K562 (cell line): ENCODE measurements around the gene ASPHD1. TPM values are rescaled to one million over a fixed set of nuclear protein-coding genes. Genes with fewer than 3 reads are reported as not detected.

Experiments
- BRF2 ChIP-seq: IDR thresholded peaks from 3 replicates; pipeline ENCODE4 v1.6.1; 2011; ENCODE audit warnings: borderline replicate concordance, mild to moderate bottlenecking; ENCODE audit not compliant: insufficient read length, insufficient read depth
- EP300 ChIP-seq: IDR thresholded peaks from 2 replicates; pipeline ENCODE4 v1.6.1; 2012; ENCODE audit warnings: low read length, improper control_type of control experiment
- GABPB1 ChIP-seq: sonication (generic); formaldehyde crosslinking; IDR thresholded peaks from 2 replicates; pipeline ENCODE4 v1.8.0; 2022; ENCODE audit warnings: mild to moderate bottlenecking, missing genetic modification reagents
- GTF2B ChIP-seq: IDR thresholded peaks from 2 replicates; pipeline ENCODE4 v1.6.1; 2011; ENCODE audit not compliant: insufficient read length; ENCODE audit errors: extremely low read depth
- HDAC2 ChIP-seq: fragments of 450-650 bp; IDR thresholded peaks from 2 replicates; pipeline ENCODE4 v1.6.1; 2016; ENCODE audit warnings: mild to moderate bottlenecking
- ILK ChIP-seq: fragments of 450-650 bp; IDR thresholded peaks from 2 replicates; pipeline ENCODE4 v1.6.1; 2016; ENCODE audit warnings: missing genetic modification characterization, low read depth, mild to moderate bottlenecking, missing compliant biosample characterization, moderate library complexity, borderline replicate concordance
- MECOM ChIP-seq: fragments of 250-450 bp; sonication (Bioruptor Pico); IDR thresholded peaks from 2 replicates; pipeline ENCODE4 v1.8.0; 2022; ENCODE audit warnings: inconsistent platforms
- MTA3 ChIP-seq: fragments of 450-650 bp; formaldehyde crosslinking; IDR thresholded peaks from 2 replicates; pipeline ENCODE4 v1.6.1; 2017; ENCODE audit warnings: mild to moderate bottlenecking, borderline replicate concordance
- POLR2A ChIP-seq: fragments of 450-650 bp; conservative IDR thresholded peaks from 2 replicates; pipeline ENCODE4 v1.6.1; 2016
- RBBP5 ChIP-seq: fragments of 200-600 bp; sonication (generic); IDR thresholded peaks from 2 replicates; pipeline ENCODE4 v1.6.1; 2012; ENCODE audit warnings: borderline replicate concordance, mild to moderate bottlenecking, low read length, control low read depth, inconsistent platforms; ENCODE audit not compliant: insufficient read depth, poor library complexity, severe bottlenecking
- STAG1 ChIP-seq: sonication (generic); formaldehyde crosslinking; IDR thresholded peaks from 2 replicates; pipeline ENCODE4 v1.5.0; 2020; ENCODE audit warnings: missing genetic modification reagents, borderline replicate concordance
- ZFPM2 ChIP-seq: fragments of 250-450 bp; sonication (Bioruptor Pico); IDR thresholded peaks from 2 replicates; pipeline ENCODE4 v1.5.1; 2022; ENCODE audit warnings: mild to moderate bottlenecking
- ZNF121 ChIP-seq: sonication (generic); formaldehyde crosslinking; conservative IDR thresholded peaks from 2 replicates; pipeline ENCODE4 v1.8.0; 2022; ENCODE audit warnings: missing genetic modification reagents
- ZNF212 ChIP-seq: fragments of 450-650 bp; formaldehyde crosslinking; IDR thresholded peaks from 2 replicates; pipeline ENCODE4 v1.4.0; 2020; ENCODE audit warnings: mild to moderate bottlenecking
- ZNF3 ChIP-seq: fragments of 250-450 bp; sonication (Bioruptor Pico); IDR thresholded peaks from 2 replicates; pipeline ENCODE4 v1.5.0; 2021; ENCODE audit warnings: mild to moderate bottlenecking, moderate library complexity
- ZNF318 ChIP-seq, 2 experiments: fragments of 450-650 bp; IDR thresholded peaks; 2 replicates each; pipeline ENCODE4 v1.6.1; 2016; ENCODE audit warnings: mild to moderate bottlenecking in 2 of 2, borderline replicate concordance in 1 of 2, low read depth in 1 of 2, moderate library complexity in 1 of 2
- ZNF668 ChIP-seq: fragments of 250-450 bp; sonication (Bioruptor Pico); IDR thresholded peaks from 2 replicates; pipeline ENCODE4 v1.8.0; 2022; ENCODE audit warnings: mild to moderate bottlenecking, inconsistent platforms
- ZNF830 ChIP-seq: fragments of 250-450 bp; sonication (Bioruptor Pico); IDR thresholded peaks from 2 replicates; pipeline ENCODE4 v1.5.0; 2021; ENCODE audit warnings: mild to moderate bottlenecking
- polyA plus RNA-seq, 8 experiments: library from polyadenylated mRNA; depleted of rRNA in 4 of 8; stranded (reverse) in 5 of 8; unstranded in 3 of 8; fragments of >200 nt; fragmentation: Nextera tagmentation in 2 of 8; fragmentation: Illumina TruSeq in 1 of 8; extraction: Ambion mirVana in 2 of 8; extraction: Trizol in 1 of 8; gene quantifications; 2 replicates each; pipeline versions ENCODE4 v1.2.1 to v1.2.3, GENCODE V29; 2011 to 2014; ENCODE audit warnings: inconsistent platforms in 1 of 8, missing spikeins in 1 of 8
- total RNA-seq, 7 experiments: library from RNA; depleted of rRNA in 6 of 7; stranded (reverse); fragments of >200 nt in 6 of 7; fragmentation: Illumina TruSeq in 2 of 7; extraction: Trizol in 2 of 7; gene quantifications; 2 replicates each; pipeline versions ENCODE4 v1.2.1 to v1.2.3, GENCODE V29; 2011 to 2021; ENCODE audit warnings: low replicate concordance in 1 of 7

The ASPHD1 gene
- total and polyA plus RNA-seq, 9 of the 15 experiments (the other 6 are each of a cell fraction or from before 2014, with no cell fraction given) = 0.03 to 0.70 (median 0.24) TPM; not detected in 5

- no peak for TF ChIP-seq ZNF318 (IDR thresholded peaks at IDR 0.05; ENCODE audit: borderline replicate concordance in 1 of 2, low read depth in 1 of 2)
- peak; percentile 63 for TF ChIP-seq RBBP5
- no peak for TF ChIP-seq ZNF830 (CRISPR knock-in tag)
- no peak for TF ChIP-seq MECOM
- TF ChIP-seq ZNF212 (CRISPR knock-in tag) = no peak
- 0 out of 2 replicates have a peak, but pooled peaks have one; percentile 47 for TF ChIP-seq HDAC2
- peak; percentile 87; the same call in 1 of the 2 replicates for TF ChIP-seq MTA3
- TF ChIP-seq BRF2 = no peak
- TF ChIP-seq POLR2A = peak; percentile 93
- TF ChIP-seq ZNF668 (CRISPR knock-in tag) = no peak
- 0 out of 2 replicates have a peak, but pooled peaks have one; percentile 17 for TF ChIP-seq STAG1 (CRISPR knock-in tag)
- TF ChIP-seq GTF2B = no peak
- TF ChIP-seq EP300 = no peak
- TF ChIP-seq ZNF3 (CRISPR knock-in tag) = no peak
- no peak for TF ChIP-seq ZNF121
- TF ChIP-seq ILK (tag) = no peak
- TF ChIP-seq ZFPM2 = no peak
- TF ChIP-seq GABPB1 (CRISPR knock-in tag) = peak; percentile 65
Observed at GRCh38 chr16:29925781-29926710, 25.8 kb downstream of the ASPHD1 start, which contains the start of gene KCTD13 (continued).
